RWPE2 (cell line): ENCODE results near the gene EPG5.
A peak's percentile ranks its signal among the peaks of the same experiment; 100 is the strongest.
"Not testable (repeated sequence)": the region's sequence is repeated elsewhere in the genome, so short reads cannot be mapped to it uniquely, and the experiment has no call there.

Experiments
- ATAC-seq: fragments of 200-7000 bp; cut with Tn5 transposase; 3 replicates; pipeline ENCODE4 v1.9.1; 2021; ENCODE audit warnings: low read depth
- DNase-seq: peaks from one replicate; pipeline ENCODE4 v3.0.0-alpha.2; 2020; ENCODE audit warnings: low spot score
- H3K27ac ChIP-seq: fragments of 450-650 bp; 2 replicates; pipeline ENCODE4 v1.5.1; 2017; ENCODE audit warnings: mild to moderate bottlenecking; ENCODE audit not compliant: poor library complexity, severe bottlenecking
- H3K27me3 ChIP-seq: fragments of 250-450 bp; sonication (Bioruptor Pico); 2 replicates; pipeline ENCODE4 v1.5.1; 2021; ENCODE audit warnings: mild to moderate bottlenecking, moderate library complexity; ENCODE audit not compliant: insufficient read depth, poor library complexity, severe bottlenecking
- H3K36me3 ChIP-seq: fragments of 250-450 bp; sonication (Bioruptor Pico); 2 replicates; pipeline ENCODE4 v1.5.1; 2020; ENCODE audit warnings: low read depth, mild to moderate bottlenecking, moderate library complexity
- H3K4me1 ChIP-seq: fragments of 250-450 bp; sonication (Bioruptor Pico); 2 replicates; pipeline ENCODE4 v1.5.1; 2021; ENCODE audit warnings: mild to moderate bottlenecking, moderate library complexity; ENCODE audit not compliant: insufficient read depth, poor library complexity, severe bottlenecking
- H3K4me3 ChIP-seq: fragments of 250-450 bp; sonication (Bioruptor Pico); 2 replicates; pipeline ENCODE4 v1.5.1; 2021; ENCODE audit warnings: mild to moderate bottlenecking, moderate library complexity; ENCODE audit not compliant: severe bottlenecking
- H3K9me3 ChIP-seq: fragments of 250-450 bp; sonication (Bioruptor Pico); 2 replicates; pipeline ENCODE4 v1.5.1; 2021; ENCODE audit warnings: mild to moderate bottlenecking, moderate library complexity; ENCODE audit not compliant: severe bottlenecking
- TF ChIP-seq, protein P1 (sequence below): fragments of 450-650 bp; IDR thresholded peaks from one replicate; pipeline ENCODE4 v1.5.1; 2017; ENCODE audit warnings: mild to moderate bottlenecking, moderate library complexity; ENCODE audit not compliant: poor library complexity, severe bottlenecking

The EPG5 gene

DNA sequence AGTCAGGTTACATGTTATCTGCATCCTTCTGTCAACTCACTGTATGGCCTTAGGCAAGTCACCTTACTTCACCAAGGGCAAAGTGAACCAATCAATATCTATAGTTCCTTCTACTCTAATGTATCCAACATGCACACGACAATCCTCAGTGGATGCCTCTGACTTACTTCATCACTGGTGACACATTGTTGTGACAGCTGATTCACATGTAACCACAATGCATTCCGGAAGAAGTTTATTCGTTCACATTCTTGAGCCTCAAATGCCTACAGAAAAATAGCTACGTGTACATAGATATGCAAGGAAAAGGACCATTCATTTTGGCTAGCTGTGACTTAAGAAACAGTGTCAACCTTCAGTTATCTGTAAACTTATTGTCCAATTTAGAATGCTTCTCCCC is 26.3 kb upstream of the EPG5 start:
- Histone ChIP-seq H3K4me1 (peaks cover 11% of the 10 kb centered on the region), H3K36me3 (peaks cover 22% of the 10 kb centered on the region), H3K27me3 (no peaks in the 10 kb centered on the region), H3K9me3 (no peaks in the 10 kb centered on the region), H3K27ac (no peak overlapping the region), H3K4me3 (no peak overlapping the region)
- DNase-seq (no peak), ATAC-seq (peak; percentile 52; the same call in 2 of the 3 replicates)
- TF ChIP-seq, protein P1, sequence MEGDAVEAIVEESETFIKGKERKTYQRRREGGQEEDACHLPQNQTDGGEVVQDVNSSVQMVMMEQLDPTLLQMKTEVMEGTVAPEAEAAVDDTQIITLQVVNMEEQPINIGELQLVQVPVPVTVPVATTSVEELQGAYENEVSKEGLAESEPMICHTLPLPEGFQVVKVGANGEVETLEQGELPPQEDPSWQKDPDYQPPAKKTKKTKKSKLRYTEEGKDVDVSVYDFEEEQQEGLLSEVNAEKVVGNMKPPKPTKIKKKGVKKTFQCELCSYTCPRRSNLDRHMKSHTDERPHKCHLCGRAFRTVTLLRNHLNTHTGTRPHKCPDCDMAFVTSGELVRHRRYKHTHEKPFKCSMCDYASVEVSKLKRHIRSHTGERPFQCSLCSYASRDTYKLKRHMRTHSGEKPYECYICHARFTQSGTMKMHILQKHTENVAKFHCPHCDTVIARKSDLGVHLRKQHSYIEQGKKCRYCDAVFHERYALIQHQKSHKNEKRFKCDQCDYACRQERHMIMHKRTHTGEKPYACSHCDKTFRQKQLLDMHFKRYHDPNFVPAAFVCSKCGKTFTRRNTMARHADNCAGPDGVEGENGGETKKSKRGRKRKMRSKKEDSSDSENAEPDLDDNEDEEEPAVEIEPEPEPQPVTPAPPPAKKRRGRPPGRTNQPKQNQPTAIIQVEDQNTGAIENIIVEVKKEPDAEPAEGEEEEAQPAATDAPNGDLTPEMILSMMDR, result no peak

DNA sequence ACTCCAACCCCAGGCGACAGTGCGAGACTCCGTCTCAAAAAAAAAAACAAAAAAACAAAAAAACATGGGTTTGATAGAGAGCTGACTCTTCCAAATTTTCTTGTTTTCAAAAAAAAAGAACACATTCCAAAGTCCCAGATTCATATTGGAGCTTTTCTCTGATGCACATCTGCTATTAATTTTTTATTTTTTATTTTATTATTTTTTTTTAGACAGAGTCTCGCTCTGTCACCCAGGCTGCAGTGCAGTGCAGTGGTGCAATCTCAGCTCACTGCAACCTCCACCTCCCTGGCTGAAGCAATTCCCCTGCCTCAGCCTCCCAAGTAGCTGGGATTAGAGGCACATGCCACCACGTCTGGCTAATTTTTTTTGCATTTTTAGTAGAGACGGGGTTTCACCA is 25.4 kb upstream of the EPG5 start:
- H3K27me3 ChIP-seq, H3K9me3 ChIP-seq, ATAC-seq, DNase-seq, H3K4me3 ChIP-seq, H3K27ac ChIP-seq: not testable (repeated sequence)
- Histone ChIP-seq H3K4me1 (peaks cover 11% of the 10 kb centered on the region), H3K36me3 (peaks cover 27% of the 10 kb centered on the region)

DNA sequence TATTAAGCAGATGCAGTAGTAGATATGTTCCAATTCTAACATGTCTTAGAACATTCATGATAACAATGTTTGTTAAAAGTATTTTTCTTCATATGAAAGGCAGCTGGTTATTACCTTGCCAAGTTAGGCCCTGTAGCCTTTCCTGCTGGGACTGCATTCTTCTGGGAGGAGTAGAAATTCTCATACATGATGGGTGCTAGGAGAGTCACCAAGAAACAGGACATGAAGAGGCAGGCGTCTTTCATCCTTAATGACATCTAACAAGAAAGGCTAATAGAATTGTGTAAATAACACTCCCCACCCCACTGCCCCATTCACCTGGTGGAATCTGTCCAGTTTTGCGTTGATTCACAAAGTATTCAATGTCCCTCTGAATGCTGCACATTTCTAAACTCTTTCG is 24.7 kb upstream of the EPG5 start:
- ATAC-seq, result no peak
- Histone ChIP-seq H3K9me3 (no peaks in the 10 kb centered on the region), H3K4me1 (peaks cover 11% of the 10 kb centered on the region), H3K27ac (no peak overlapping the region), H3K4me3 (no peak overlapping the region), H3K27me3 (no peaks in the 10 kb centered on the region), H3K36me3 (peaks cover 28% of the 10 kb centered on the region)
- TF ChIP-seq, protein P1, result no peak
- DNase-seq, result no peak

DNA sequence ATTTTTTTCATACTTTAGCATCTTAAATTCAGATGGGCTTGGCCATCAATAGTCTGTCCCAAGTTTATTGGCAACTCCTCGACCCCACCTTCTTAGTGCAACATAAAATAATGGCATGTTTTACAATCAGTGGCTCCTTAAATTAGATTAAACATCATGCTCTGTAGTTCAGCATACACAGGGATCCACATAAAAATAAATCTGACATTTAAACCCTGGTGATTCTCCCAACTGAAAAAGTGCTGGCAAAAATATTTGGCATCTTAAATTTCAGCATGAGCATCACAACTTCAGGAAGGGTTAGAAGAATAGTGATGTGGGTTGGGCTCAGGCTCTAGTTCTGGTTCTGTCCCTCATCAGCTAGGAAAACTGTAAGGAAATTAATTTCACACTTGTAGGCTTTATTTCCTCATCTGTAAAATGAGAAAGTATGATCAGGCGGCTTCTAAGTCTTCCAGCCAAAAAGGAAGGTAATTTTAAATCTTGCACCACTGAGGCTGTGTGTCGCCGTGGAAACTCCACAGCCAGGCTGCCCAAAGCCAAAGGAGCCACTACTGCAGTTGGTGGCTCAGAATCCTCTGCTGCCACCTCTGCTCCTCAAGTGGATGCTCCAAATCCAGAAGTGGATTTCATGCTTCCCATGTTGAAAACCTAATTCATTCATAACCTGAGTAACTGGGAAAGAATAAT is 17.6 kb upstream of the EPG5 start:
- Histone ChIP-seq H3K4me3 (no peak overlapping the region), H3K4me1 (no peaks in the 10 kb centered on the region), H3K9me3 (no peaks in the 10 kb centered on the region), H3K36me3 (peaks cover 11% of the 10 kb centered on the region), H3K27me3 (no peaks in the 10 kb centered on the region), H3K27ac (no peak overlapping the region)
- TF ChIP-seq, protein P1, result no peak
- no peak for DNase-seq
- no peak for ATAC-seq

DNA sequence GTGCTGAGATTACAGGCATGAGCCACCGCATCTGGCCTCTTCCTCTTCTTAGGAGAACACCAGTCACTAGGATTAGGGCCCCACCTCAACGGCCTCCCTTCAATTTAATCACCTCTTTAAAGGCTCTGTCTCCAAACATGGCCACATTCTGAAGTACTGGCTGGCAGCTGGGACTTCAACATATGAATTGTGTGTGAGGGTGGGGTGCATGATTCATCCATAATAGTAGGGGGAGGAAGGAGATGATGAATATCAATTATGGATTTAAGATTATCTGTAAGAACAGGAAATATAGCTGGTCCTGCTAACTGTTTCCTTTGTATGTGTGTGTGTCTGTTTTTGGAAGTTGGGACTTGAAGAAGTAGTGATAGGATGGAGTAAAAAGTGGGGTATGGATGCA is 14.7 kb upstream of the EPG5 start:
- no peaks in the 10 kb centered on the region for H3K4me1 ChIP-seq
- no peak overlapping the region for H3K27ac ChIP-seq
- no peak for ATAC-seq
- DNase-seq, result no peak
- no peaks in the 10 kb centered on the region for H3K9me3 ChIP-seq
- no peak overlapping the region for H3K4me3 ChIP-seq
- TF ChIP-seq, protein P1, result no peak
- H3K36me3 ChIP-seq, result no peaks in the 10 kb centered on the region
- H3K27me3 ChIP-seq, result no peaks in the 10 kb centered on the region
